K562 (cell line): ENCODE data around the gene CNR2. TPM values are rescaled to one million over a fixed set of nuclear protein-coding genes. Genes with fewer than 3 reads are reported as not detected.
A peak's percentile ranks its signal among the peaks of the same experiment; 100 is the strongest.
"Not testable (repeated sequence)": the region's sequence is repeated elsewhere in the genome, so short reads cannot be mapped to it uniquely, and the experiment has no call there.

Experiments
- ATAC-seq: fragments of 200-7000 bp; cut with Tn5 transposase; 3 replicates; pipeline ENCODE4 v1.9.1; 2020; ENCODE audit warnings: moderate library complexity
- BruUV-seq: library from RNA; stranded (reverse); fragments of 400-500 nt; replicated peaks from 2 replicates; lab custom pipeline; 2021; lab: Mats Ljungman, UMichigan
- CTCF ChIA-PET: fragments of 300-600 bp; formaldehyde crosslinking; extraction: SDS; loops from one replicate; lab custom pipeline; 2021; ENCODE audit warnings: low intra/inter-chr PET ratio; lab: Yijun Ruan, JAX
- POLR2A ChIA-PET: fragments of 300-600, 350-650 bp; sonication (Branson Sonifier 250); formaldehyde crosslinking; extraction: SDS; loops from one replicate; lab custom pipeline; 2021; ENCODE audit warnings: antibody characterized with exemption, inconsistent platforms; lab: Yijun Ruan, JAX
- DNase-seq, 4 experiments: peaks; one replicate each; pipeline versions ENCODE4 v3.0.0 to v3.0.0-alpha.2; 2011 to 2018; ENCODE audit warnings: low spot score in 3 of 4, mixed read lengths in 3 of 4; ENCODE audit errors: extremely low read depth in 1 of 4
- FAIRE-seq: peaks from 2 replicates; lab custom pipeline; 2011; peaks lifted over from hg19 to GRCh38; lab: Jason Lieb, UNC
- H2AFZ ChIP-seq: 2 replicates; pipeline ENCODE4 v1.6.0; 2011; ENCODE audit warnings: low read depth, low read length, control low read depth, inconsistent platforms
- H3K27ac ChIP-seq: fragments of 200-600 bp; 3 replicates; pipeline ENCODE4 v1.8.0; 2011; ENCODE audit warnings: low read depth, mild to moderate bottlenecking, control low read depth, inconsistent platforms, low read length, moderate library complexity, mixed read lengths; ENCODE audit errors: extremely low read depth
- H3K27me3 ChIP-seq, 2 experiments: fragments of 300-600 bp in 1 of 2; 2 replicates in 1 of 2; 3 replicates in 1 of 2; pipeline versions ENCODE4 v1.6.0 to v1.8.0; 2011; ENCODE audit warnings: inconsistent platforms in 2 of 2, low read length in 2 of 2, mild to moderate bottlenecking in 1 of 2, mixed read lengths in 1 of 2, moderate library complexity in 1 of 2; ENCODE audit not compliant: control insufficient read depth in 2 of 2, insufficient read depth in 2 of 2
- H3K36me3 ChIP-seq: fragments of 300-600 bp; 3 replicates; pipeline ENCODE4 v1.8.0; 2011; ENCODE audit warnings: mild to moderate bottlenecking, low read length, inconsistent platforms; ENCODE audit not compliant: control insufficient read depth, insufficient read depth
- H3K4me1 ChIP-seq, 2 experiments: fragments of 200-600 bp in 1 of 2; replicated peaks in 1 of 2; 2 replicates in 1 of 2; 3 replicates in 1 of 2; pipeline versions ENCODE4 v1.5.1 to v1.8.0; 2011; ENCODE audit warnings: inconsistent platforms in 2 of 2, low read length in 2 of 2, mild to moderate bottlenecking in 1 of 2, mixed read lengths in 1 of 2, moderate library complexity in 1 of 2; ENCODE audit not compliant: control insufficient read depth in 2 of 2, insufficient read depth in 2 of 2
- H3K4me2 ChIP-seq: 2 replicates; pipeline ENCODE4 v1.6.1; 2011; ENCODE audit warnings: low read length, control low read depth, inconsistent platforms, mixed read lengths; ENCODE audit not compliant: insufficient read depth
- H3K4me3 ChIP-seq: fragments of 200-600 bp; sonication (generic), shearing (Covaris generic); 2 replicates; pipeline ENCODE4 v1.5.1; 2016; ENCODE audit warnings: control low read depth, inconsistent platforms
- H3K79me2 ChIP-seq: fragments of 200-600 bp; 3 replicates; pipeline ENCODE4 v1.8.0; 2011; ENCODE audit warnings: low read length, inconsistent platforms; ENCODE audit not compliant: control insufficient read depth, insufficient read depth
- H3K9ac ChIP-seq, 2 experiments: 2 replicates each; pipeline versions ENCODE4 v1.6.0 to v1.6.1; 2011; ENCODE audit warnings: low read depth in 2 of 2, low read length in 2 of 2, control low read depth in 1 of 2, inconsistent platforms in 1 of 2, mild to moderate bottlenecking in 1 of 2, mixed read lengths in 1 of 2; ENCODE audit not compliant: insufficient read depth in 1 of 2
- H3K9me1 ChIP-seq: one replicate; pipeline ENCODE4 v1.6.0; 2011; ENCODE audit warnings: inconsistent platforms, mild to moderate bottlenecking, low read length, moderate library complexity; ENCODE audit not compliant: control insufficient read depth, insufficient read depth
- H3K9me3 ChIP-seq: replicated peaks from 2 replicates; pipeline ENCODE4 v1.5.1; 2011; ENCODE audit warnings: low read depth, low read length, inconsistent platforms; ENCODE audit not compliant: control insufficient read depth, insufficient read depth
- H4K20me1 ChIP-seq: replicated peaks from 2 replicates; pipeline ENCODE4 v1.6.1; 2011; ENCODE audit warnings: low read length, inconsistent platforms, mixed read lengths; ENCODE audit not compliant: control insufficient read depth, insufficient read depth
- BHLHE40 ChIP-seq: IDR thresholded peaks from 2 replicates; pipeline ENCODE4 v1.6.1; 2011; ENCODE audit warnings: low read length, improper control_type of control experiment
- NFYB ChIP-seq: IDR thresholded peaks from 2 replicates; pipeline ENCODE4 v1.6.1; 2011; ENCODE audit warnings: mild to moderate bottlenecking, moderate library complexity; ENCODE audit not compliant: insufficient read length; ENCODE audit errors: extremely low read depth
- RAD51 ChIP-seq: fragments of 450-650 bp; IDR thresholded peaks from 2 replicates; pipeline ENCODE4 v1.7.1; 2016; ENCODE audit warnings: low read depth, mild to moderate bottlenecking, borderline replicate concordance
- SP2 ChIP-seq: IDR thresholded peaks from 2 replicates; pipeline ENCODE4 v1.6.1; 2011; ENCODE audit warnings: mild to moderate bottlenecking, low read depth, low read length, moderate library complexity; ENCODE audit not compliant: poor library complexity, severe bottlenecking; ENCODE audit errors: extremely low read depth
- TOE1 ChIP-seq, 2 experiments: fragments of 450-650 bp in 1 of 2; sonication (generic) in 1 of 2; formaldehyde crosslinking in 1 of 2; IDR thresholded peaks; 2 replicates each; pipeline versions ENCODE4 v1.7.1 to v1.8.0; 2016 to 2022; ENCODE audit warnings: borderline replicate concordance in 2 of 2, mild to moderate bottlenecking in 2 of 2, antibody characterized with exemption in 1 of 2, inconsistent platforms in 1 of 2, low read depth in 1 of 2, missing genetic modification reagents in 1 of 2, moderate library complexity in 1 of 2
- ZNF217 ChIP-seq: sonication (generic); formaldehyde crosslinking; IDR thresholded peaks from 2 replicates; pipeline ENCODE4 v1.8.0; 2022; ENCODE audit warnings: mild to moderate bottlenecking, missing genetic modification reagents
- ZNF354B ChIP-seq: fragments of 250-450 bp; sonication (Bioruptor Pico); IDR thresholded peaks from 2 replicates; pipeline ENCODE4 v1.4.0; 2020
- ZNF583 ChIP-seq: fragments of 250-450 bp; sonication (Bioruptor Pico); IDR thresholded peaks from 2 replicates; pipeline ENCODE4 v1.4.0; 2020
- WGBS: fragments of 100-300 bp; shearing (Covaris generic); methylation state at CpG from one replicate; pipeline ENCODE4 v1.1.6; 2016; ENCODE audit warnings: low coverage, mixed read lengths; ENCODE audit not compliant: insufficient coverage; ENCODE audit errors: missing lambda C conversion rate; 5-methylcytosine and 5-hydroxymethylcytosine counted together
- in situ Hi-C: fragments of 300-500 bp; cut with MboI; formaldehyde crosslinking; loops from 4 replicates; pipeline ENCODE4 v1.15.0; 2018; ENCODE audit warnings: inconsistent platforms, mixed read lengths
- intact Hi-C: fragments of 100-400 bp; cut with micrococcal nuclease; formaldehyde crosslinking; loops from 2 replicates; pipeline ENCODE4 v1.14.2; 2022
- polyA plus RNA-seq, 8 experiments: library from polyadenylated mRNA; depleted of rRNA in 4 of 8; stranded (reverse) in 5 of 8; unstranded in 3 of 8; fragments of >200 nt; fragmentation: Nextera tagmentation in 2 of 8; fragmentation: Illumina TruSeq in 1 of 8; extraction: Ambion mirVana in 2 of 8; extraction: Trizol in 1 of 8; gene quantifications; 2 replicates each; pipeline versions ENCODE4 v1.2.1 to v1.2.3, GENCODE V29; 2011 to 2014; ENCODE audit warnings: inconsistent platforms in 1 of 8, missing spikeins in 1 of 8
- total RNA-seq, 7 experiments: library from RNA; depleted of rRNA in 6 of 7; stranded (reverse); fragments of >200 nt in 6 of 7; fragmentation: Illumina TruSeq in 2 of 7; extraction: Trizol in 2 of 7; gene quantifications; 2 replicates each; pipeline versions ENCODE4 v1.2.1 to v1.2.3, GENCODE V29; 2011 to 2021; ENCODE audit warnings: low replicate concordance in 1 of 7
- TF ChIP-seq, protein P1 (sequence below): IDR thresholded peaks from 2 replicates; pipeline ENCODE4 v1.6.1; 2016; ENCODE audit warnings: missing genetic modification characterization, missing compliant biosample characterization

CNR2 gene
- total and polyA plus RNA-seq, 9 of the 15 experiments (the other 6 are each of a cell fraction or from before 2014, with no cell fraction given), result not detected

DNA sequence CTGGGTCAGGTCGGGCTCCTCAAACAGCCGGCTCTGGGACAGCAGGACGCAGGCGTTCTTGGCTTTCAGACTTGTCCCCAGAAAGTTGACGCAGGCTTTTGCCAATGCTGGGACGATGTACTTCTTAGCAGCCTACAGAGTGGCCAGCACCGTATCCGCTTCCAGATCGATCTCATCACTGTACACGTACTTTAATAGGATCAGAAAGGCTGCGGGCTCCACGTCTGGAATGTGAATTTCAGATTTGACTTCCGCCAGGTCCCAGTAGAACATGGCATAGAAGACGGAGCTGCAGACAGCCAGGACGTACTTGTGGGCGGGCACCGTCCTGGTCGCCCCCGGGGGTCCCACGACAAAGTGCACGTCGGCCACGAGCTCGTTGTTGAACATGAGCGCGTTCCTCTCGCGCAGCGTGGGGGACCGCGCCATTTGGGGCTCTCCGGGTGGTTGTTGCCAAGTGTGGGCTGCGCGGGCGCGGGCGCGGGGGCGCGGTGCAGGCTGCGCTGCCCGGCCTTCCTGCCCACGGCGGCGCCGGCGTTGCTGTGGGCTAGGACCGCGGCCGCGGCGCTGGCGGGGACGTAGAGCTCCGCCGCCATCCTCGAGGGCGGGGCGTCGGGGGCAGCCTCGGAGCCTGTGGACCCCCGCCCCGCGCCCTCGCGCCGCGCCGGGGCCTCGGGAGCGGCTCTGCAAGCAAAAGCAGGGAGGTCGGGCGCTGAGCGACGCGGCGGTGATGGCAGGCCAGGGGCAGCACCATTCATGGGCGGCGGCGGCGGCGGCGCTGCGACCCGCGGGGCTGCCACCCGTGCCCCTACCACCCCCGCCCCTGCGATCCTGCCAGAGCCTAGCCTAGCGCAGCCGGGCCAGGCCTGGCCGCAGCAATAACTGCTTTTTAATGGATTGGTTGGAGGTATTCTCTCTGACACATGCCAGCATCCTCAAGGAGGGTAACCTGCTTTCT lies 10.6 kb downstream of the CNR2 start (continued):
- TF ChIP-seq ZNF354B (no peak), ZNF583 (CRISPR knock-in tag) (no peak), SP2 (no peak), ZNF217 (CRISPR knock-in tag) (no peak)
- TF ChIP-seq, all 486 proteins: peak for 0

DNA sequence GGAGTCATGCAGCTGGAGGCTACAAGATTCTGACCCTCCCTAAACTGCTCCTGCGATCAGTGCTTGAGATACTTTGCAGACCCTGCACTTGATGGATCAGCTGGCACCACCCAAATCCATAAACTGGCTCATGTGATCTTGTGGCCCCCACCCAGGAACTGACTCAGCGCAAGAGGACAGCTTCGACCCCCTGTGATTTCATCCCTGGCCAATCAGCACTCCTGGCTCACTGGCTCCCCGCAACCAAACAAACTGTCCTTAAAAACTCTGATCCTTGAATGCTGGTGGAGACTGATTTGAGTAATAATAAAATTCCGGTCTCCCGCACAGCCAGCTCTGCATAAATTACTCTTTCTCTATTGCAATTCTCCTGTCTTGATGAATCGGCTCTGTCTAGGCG lies 13.1 kb downstream of the CNR2 start:
- in situ Hi-C loops; H3K9ac ChIP-seq; H3K9me3 ChIP-seq; intact Hi-C loops; H3K79me2 ChIP-seq; H3K27ac ChIP-seq; BruUV-seq; CTCF ChIA-PET; H3K9me1 ChIP-seq; H3K4me1 ChIP-seq; POLR2A ChIA-PET; H3K36me3 ChIP-seq; H4K20me1 ChIP-seq; ATAC-seq; H3K4me3 ChIP-seq; TF ChIP-seq TOE1 (CRISPR knock-in tag; IDR thresholded peaks at IDR 0.05; ENCODE audit: borderline replicate concordance, low read depth): not testable (repeated sequence)
- Histone ChIP-seq H3K4me2 (peak overlapping the region; percentile 30; the same call in 1 of the 2 replicates), H3K27me3 (peaks cover 4 to 21% of the 10 kb centered on the region in 2 experiments; a peak in 4 of 5 replicates), H2AFZ (0 out of 2 replicates have a peak overlapping the region, but pooled peaks have one; percentile 19)
- WGBS, result 17% methylated on average over 8 of the region's 8 CpGs
- 0 out of 2 replicates have a peak, but pooled peaks have one; percentile 26 for TF ChIP-seq BHLHE40
- TF ChIP-seq TOE1 (IDR thresholded peaks at IDR 0.05; ENCODE audit: borderline replicate concordance), result peak; percentile 64; the same call in 1 of the 2 replicates
- peak; percentile 27 for TF ChIP-seq NFYB
- TF ChIP-seq RAD51, result peak; percentile 44; the same call in 1 of the 2 replicates
- TF ChIP-seq, protein P1, sequence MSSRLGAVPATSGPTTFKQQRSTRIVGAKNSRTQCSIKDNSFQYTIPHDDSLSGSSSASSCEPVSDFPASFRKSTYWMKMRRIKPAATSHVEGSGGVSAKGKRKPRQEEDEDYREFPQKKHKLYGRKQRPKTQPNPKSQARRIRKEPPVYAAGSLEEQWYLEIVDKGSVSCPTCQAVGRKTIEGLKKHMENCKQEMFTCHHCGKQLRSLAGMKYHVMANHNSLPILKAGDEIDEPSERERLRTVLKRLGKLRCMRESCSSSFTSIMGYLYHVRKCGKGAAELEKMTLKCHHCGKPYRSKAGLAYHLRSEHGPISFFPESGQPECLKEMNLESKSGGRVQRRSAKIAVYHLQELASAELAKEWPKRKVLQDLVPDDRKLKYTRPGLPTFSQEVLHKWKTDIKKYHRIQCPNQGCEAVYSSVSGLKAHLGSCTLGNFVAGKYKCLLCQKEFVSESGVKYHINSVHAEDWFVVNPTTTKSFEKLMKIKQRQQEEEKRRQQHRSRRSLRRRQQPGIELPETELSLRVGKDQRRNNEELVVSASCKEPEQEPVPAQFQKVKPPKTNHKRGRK, result 0 out of 2 replicates have a peak, but pooled peaks have one; percentile 71
- FAIRE-seq (peak; percentile 15), DNase-seq (peak in 1 of 4 experiments; percentile 40)
